ENCODE results near the gene YDJC. TPM values are rescaled to one million over a fixed set of nuclear protein-coding genes. Genes with fewer than 3 reads are reported as not detected.

Gene YDJC
- total RNA-seq, 2 donors from 2014 or later, result 15.2 to 20.5 TPM

DNA sequence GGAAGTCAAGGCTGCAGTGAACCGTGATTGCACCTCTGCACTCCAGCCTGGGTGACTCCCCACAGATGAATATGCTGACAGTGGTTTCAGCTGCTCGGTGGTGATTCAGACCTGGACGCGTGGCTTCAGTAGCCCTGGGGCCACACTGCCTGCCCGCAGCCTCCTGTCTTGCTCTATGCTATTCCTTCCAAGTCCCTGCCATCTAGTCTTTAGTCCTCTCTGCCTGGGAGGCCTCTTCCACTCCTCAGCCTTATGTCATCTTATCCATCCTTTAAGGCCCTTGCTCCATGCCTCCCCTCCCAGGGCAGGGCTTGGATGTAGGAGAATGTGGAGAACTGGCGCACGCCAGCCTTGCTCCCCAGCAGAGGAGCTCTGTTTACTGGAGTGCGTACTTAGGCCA is 23.0 kb downstream of the YDJC start:
- peaks cover 0 to 23% of the 10 kb centered on the region in 2 donors for H3K4me1 ChIP-seq
- H3K27ac ChIP-seq, result no peak overlapping the region
- H3K27me3 ChIP-seq, result no peaks in the 10 kb centered on the region
- peaks cover 12% of the 10 kb centered on the region for H3K36me3 ChIP-seq
- no peak overlapping the region for H3K4me3 ChIP-seq
- no peaks in the 10 kb centered on the region for H3K9me3 ChIP-seq
- TF ChIP-seq CTCF (IDR thresholded peaks at IDR 0.05), result no peak
- no peak for DNase-seq (ENCODE audit: low spot score)

GRCh38 chr22:21605887-21606564 is 23.8 kb downstream of the YDJC start:
- H3K27me3 ChIP-seq, result no peaks in the 10 kb centered on the region
- no peak overlapping the region for H3K4me3 ChIP-seq
- H3K9me3 ChIP-seq, result no peaks in the 10 kb centered on the region
- H3K27ac ChIP-seq, result no peak overlapping the region
- peaks cover 0 to 23% of the 10 kb centered on the region in 2 donors for H3K4me1 ChIP-seq
- TF ChIP-seq CTCF (IDR thresholded peaks at IDR 0.05), result no peak
- H3K36me3 ChIP-seq, result peaks cover 4% of the 10 kb centered on the region
- DNase-seq (ENCODE audit: low spot score), result no peak

DNA sequence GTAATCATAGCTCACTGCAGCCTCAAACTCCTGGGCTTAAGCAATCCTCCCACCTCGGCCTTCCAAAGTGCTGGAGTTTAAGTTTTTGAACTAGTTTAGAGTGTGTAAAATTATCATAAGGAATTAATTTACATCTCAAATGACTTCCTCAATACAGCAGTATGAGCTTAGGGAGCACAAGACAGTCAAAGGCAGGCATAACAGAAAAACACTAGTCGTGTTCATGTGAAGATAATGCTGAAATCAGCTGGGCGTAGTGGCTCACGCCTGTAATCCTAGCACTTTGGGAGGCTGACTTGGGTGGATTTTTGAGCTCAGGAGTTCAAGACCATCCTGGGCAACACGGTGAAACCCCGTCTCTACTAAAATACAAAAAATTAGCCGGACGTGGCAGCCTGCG is 25.8 kb downstream of the YDJC start:
- H3K27me3 ChIP-seq, result no peaks in the 10 kb centered on the region
- no peak for TF ChIP-seq CTCF (IDR thresholded peaks at IDR 0.05)
- DNase-seq (ENCODE audit: low spot score), result no peak
- no peaks in the 10 kb centered on the region for H3K9me3 ChIP-seq
- no peak overlapping the region for H3K27ac ChIP-seq
- H3K4me1 ChIP-seq, result peaks cover 0 to 23% of the 10 kb centered on the region in 2 donors
- no peak overlapping the region for H3K4me3 ChIP-seq
- no peaks in the 10 kb centered on the region for H3K36me3 ChIP-seq

DNA sequence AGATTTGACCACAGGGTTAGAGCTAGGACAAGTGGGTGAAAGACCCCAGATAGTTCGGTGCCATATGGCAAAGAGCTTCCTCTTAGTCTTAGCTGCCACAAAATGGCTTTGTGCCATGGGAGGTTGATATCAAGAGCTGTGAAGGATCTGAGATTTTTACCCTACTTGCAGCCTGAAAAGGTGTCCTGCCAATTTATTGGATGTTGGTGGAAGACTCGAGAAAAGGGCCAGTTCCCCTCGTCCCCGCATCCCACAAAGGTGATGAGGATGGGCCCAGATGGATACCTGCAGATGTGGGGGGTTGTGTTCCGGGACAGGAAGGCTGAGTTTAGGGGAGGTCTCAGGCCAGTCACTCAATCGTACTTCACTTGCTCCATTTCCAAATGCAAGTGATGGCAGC is 27.2 kb downstream of the YDJC start:
- Histone ChIP-seq H3K27me3 (no peaks in the 10 kb centered on the region), H3K9me3 (no peaks in the 10 kb centered on the region), H3K4me3 (no peak overlapping the region), H3K27ac (no peak overlapping the region), H3K36me3 (no peaks in the 10 kb centered on the region), H3K4me1 (peaks cover 0 to 19% of the 10 kb centered on the region in 2 donors)
- DNase-seq (ENCODE audit: low spot score), result no peak
- TF ChIP-seq CTCF (IDR thresholded peaks at IDR 0.05), result no peak

DNA sequence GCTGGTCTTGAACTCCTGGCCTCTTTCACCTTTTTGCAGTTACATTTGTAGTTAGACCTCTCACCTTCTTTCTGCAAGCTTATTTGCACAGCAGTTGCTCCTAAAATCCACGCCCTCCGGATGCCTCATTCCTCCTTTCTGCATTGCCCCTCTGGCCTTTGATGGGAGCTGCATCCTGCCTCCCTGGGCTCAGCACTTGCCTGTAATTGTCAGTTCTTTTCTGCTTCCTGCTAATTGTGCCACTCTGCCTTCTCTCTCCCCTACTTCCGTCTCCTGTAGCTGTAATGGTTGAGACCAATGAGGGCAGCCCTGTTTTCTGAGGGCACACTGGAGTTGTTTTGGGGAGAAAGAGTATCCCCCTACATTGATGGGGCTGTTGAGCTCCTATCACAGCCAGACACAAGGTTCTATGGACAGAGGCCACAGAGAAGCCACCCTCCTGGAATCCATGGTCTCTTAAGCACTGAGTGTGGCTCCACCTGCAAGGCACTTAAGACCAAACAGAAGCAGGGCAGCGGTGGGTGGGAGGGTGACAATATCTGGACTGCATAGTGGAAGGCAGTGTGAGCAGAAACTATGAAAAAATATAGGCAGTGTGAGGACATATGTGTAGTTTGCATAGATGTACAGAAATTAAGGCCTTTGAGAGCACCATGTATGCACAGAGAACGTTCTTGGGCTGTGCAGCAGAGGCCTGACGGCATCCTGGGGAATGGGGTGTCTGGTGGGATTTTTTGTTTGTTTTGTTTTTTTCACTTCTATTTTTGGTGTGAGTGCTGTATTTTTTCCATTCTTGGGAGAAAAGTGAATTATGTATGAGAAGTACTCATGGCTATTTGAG is 30.5 kb downstream of the YDJC start:
- Histone ChIP-seq H3K27me3 (no peaks in the 10 kb centered on the region), H3K36me3 (peaks cover 19% of the 10 kb centered on the region), H3K4me1 (peaks cover 0 to 22% of the 10 kb centered on the region in 2 donors), H3K9me3 (no peaks in the 10 kb centered on the region), H3K27ac (no peak overlapping the region), H3K4me3 (no peak overlapping the region)
- no peak for TF ChIP-seq CTCF (IDR thresholded peaks at IDR 0.05)
- no peak for DNase-seq (ENCODE audit: low spot score)

Measured in right atrium auricular region (tissue), 2 donors.